IMR-90 (cell line): ENCODE data around the gene PEX16.

Experiments used
- BHLHE40 ChIP-seq: fragments of 150-350 bp; IDR thresholded peaks from 2 replicates; pipeline ENCODE4 v1.6.1; 2016; ENCODE audit warnings: mild to moderate bottlenecking, low read depth, low read length
- CHD1 ChIP-seq: IDR thresholded peaks from 2 replicates; pipeline ENCODE4 v1.6.1; 2012; ENCODE audit warnings: low read depth, low read length, improper control_type of control experiment
- FOS ChIP-seq: fragments of 150-350 bp; IDR thresholded peaks from 2 replicates; pipeline ENCODE4 v1.6.1; 2016; ENCODE audit warnings: low read depth, low read length
- POLR2A ChIP-seq: IDR thresholded peaks from 2 replicates; pipeline ENCODE4 v1.6.1; 2012; ENCODE audit warnings: mild to moderate bottlenecking, low read depth, low read length
- RAD21 ChIP-seq: IDR thresholded peaks from 2 replicates; pipeline ENCODE4 v1.6.1; 2012; ENCODE audit warnings: low read length, improper control_type of control experiment
- SMC3 ChIP-seq: fragments of 150-350 bp; IDR thresholded peaks from 2 replicates; pipeline ENCODE4 v1.6.1; 2016; ENCODE audit warnings: low read depth, mild to moderate bottlenecking, antibody characterized with exemption, low read length, moderate library complexity
- USF2 ChIP-seq: fragments of 150-350 bp; IDR thresholded peaks from 2 replicates; pipeline ENCODE4 v1.6.1; 2017; ENCODE audit warnings: mild to moderate bottlenecking, antibody characterized with exemption, low read length, low read depth
- TF ChIP-seq, protein P1 (sequence below): conservative IDR thresholded peaks from 2 replicates; pipeline ENCODE4 v1.5.1; 2012; ENCODE audit warnings: mild to moderate bottlenecking, low read depth, low read length, improper control_type of control experiment

- TF ChIP-seq FOS (no peak), POLR2A (no peak), USF2 (no peak), RAD21 (no peak), BHLHE40 (no peak), CHD1 (no peak), SMC3 (no peak)
- TF ChIP-seq, protein P1, sequence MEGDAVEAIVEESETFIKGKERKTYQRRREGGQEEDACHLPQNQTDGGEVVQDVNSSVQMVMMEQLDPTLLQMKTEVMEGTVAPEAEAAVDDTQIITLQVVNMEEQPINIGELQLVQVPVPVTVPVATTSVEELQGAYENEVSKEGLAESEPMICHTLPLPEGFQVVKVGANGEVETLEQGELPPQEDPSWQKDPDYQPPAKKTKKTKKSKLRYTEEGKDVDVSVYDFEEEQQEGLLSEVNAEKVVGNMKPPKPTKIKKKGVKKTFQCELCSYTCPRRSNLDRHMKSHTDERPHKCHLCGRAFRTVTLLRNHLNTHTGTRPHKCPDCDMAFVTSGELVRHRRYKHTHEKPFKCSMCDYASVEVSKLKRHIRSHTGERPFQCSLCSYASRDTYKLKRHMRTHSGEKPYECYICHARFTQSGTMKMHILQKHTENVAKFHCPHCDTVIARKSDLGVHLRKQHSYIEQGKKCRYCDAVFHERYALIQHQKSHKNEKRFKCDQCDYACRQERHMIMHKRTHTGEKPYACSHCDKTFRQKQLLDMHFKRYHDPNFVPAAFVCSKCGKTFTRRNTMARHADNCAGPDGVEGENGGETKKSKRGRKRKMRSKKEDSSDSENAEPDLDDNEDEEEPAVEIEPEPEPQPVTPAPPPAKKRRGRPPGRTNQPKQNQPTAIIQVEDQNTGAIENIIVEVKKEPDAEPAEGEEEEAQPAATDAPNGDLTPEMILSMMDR = no peak
Measured at GRCh38 chr11:45902452-45903380, 15.0 kb downstream of the PEX16 start.
